Loucy (cell line): ENCODE measurements around the gene NR3C2.

Source experiments
- H2AFZ ChIP-seq: fragments of 200-600 bp; sonication (generic); 2 replicates; pipeline ENCODE4 v1.6.0; 2016; ENCODE audit warnings: antibody characterized with exemption, mild to moderate bottlenecking, low read length, moderate library complexity
- H3F3A ChIP-seq: fragments of 200-600 bp; 2 replicates; pipeline ENCODE4 v1.6.0; 2016; ENCODE audit warnings: antibody characterized with exemption, low read depth, mild to moderate bottlenecking
- H3K27me3 ChIP-seq: fragments of 200-600 bp; sonication (generic); 2 replicates; pipeline ENCODE4 v1.6.1; 2014; ENCODE audit warnings: low read length, mild to moderate bottlenecking; ENCODE audit not compliant: insufficient read depth, poor library complexity, severe bottlenecking
- H3K36me3 ChIP-seq: fragments of 200-600 bp; sonication (generic); 2 replicates; pipeline ENCODE4 v1.6.1; 2016; ENCODE audit warnings: low read length; ENCODE audit not compliant: insufficient read depth
- H3K4me1 ChIP-seq: fragments of 200-600 bp; sonication (generic); 2 replicates; pipeline ENCODE4 v1.5.1; 2014; ENCODE audit warnings: low read length, mild to moderate bottlenecking; ENCODE audit not compliant: insufficient read depth, poor library complexity, severe bottlenecking
- H3K4me2 ChIP-seq: fragments of 200-600 bp; sonication (generic); 2 replicates; pipeline ENCODE4 v1.6.0; 2014; ENCODE audit warnings: antibody characterized with exemption, low read length, low read depth, mild to moderate bottlenecking; ENCODE audit not compliant: poor library complexity, severe bottlenecking
- H3K4me3 ChIP-seq: fragments of 200-600 bp; sonication (generic); 2 replicates; pipeline ENCODE4 v1.5.1; 2014; ENCODE audit warnings: low read length, mild to moderate bottlenecking, mixed read lengths; ENCODE audit not compliant: poor library complexity, severe bottlenecking
- H3K79me2 ChIP-seq: fragments of 200-600 bp; sonication (generic); 2 replicates; pipeline ENCODE4 v1.6.1; 2014; ENCODE audit warnings: low read length; ENCODE audit not compliant: insufficient read depth
- H3K9ac ChIP-seq: fragments of 200-600 bp; sonication (generic); 2 replicates; pipeline ENCODE4 v1.6.0; 2014; ENCODE audit warnings: mild to moderate bottlenecking, low read depth, low read length, moderate library complexity; ENCODE audit not compliant: poor library complexity, severe bottlenecking
- H3K9me2 ChIP-seq: fragments of 200-600 bp; sonication (generic); replicated peaks from 2 replicates; pipeline ENCODE4 v1.6.1; 2016; ENCODE audit warnings: low read depth, low read length, mixed read lengths
- H3K9me3 ChIP-seq: fragments of 200-600 bp; sonication (generic); 2 replicates; pipeline ENCODE4 v1.6.1; 2014; ENCODE audit warnings: mild to moderate bottlenecking, antibody characterized with exemption, low read length, low read depth; ENCODE audit not compliant: insufficient read depth
- H4K20me1 ChIP-seq: fragments of 200-600 bp; sonication (generic); 2 replicates; pipeline ENCODE4 v1.6.0; 2014; ENCODE audit warnings: antibody characterized with exemption, low read length, mild to moderate bottlenecking; ENCODE audit not compliant: insufficient read depth, poor library complexity, severe bottlenecking
- EZH2phosphoT487 ChIP-seq: fragments of 200-600 bp; IDR thresholded peaks from 2 replicates; pipeline ENCODE4 v1.6.1; 2018; ENCODE audit warnings: antibody characterized with exemption, mild to moderate bottlenecking, moderate library complexity, borderline replicate concordance
- TF ChIP-seq, protein P1 (sequence below): fragments of 200-600 bp; sonication (generic); conservative IDR thresholded peaks from 2 replicates; pipeline ENCODE4 v1.5.1; 2014; ENCODE audit warnings: mild to moderate bottlenecking, antibody characterized with exemption, low read length

Gene NR3C2

DNA sequence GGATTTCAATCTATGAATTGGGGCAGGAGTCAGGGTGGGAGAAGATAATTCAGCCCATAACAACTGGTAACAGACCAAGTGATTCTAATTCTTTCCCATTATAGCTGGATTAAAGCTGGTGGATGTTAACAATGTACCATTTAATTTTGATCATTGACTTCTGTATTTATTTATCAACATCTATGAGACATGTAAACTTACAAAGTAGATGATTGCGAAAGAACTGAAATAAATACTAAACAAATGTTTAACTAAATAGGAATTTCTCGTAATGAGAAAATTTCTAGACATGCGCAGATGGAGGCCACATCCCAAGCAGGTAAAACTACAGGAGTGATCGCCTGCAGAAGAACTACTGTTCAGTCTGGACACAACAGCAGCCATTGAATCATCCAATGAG is 107.1 kb downstream of the NR3C2 start:
- H3K27me3 ChIP-seq, result no peaks in the 10 kb centered on the region
- no peaks in the 10 kb centered on the region for H3K9me3 ChIP-seq
- no peaks in the 10 kb centered on the region for H3K4me1 ChIP-seq
- H2AFZ ChIP-seq, result no peak overlapping the region
- H3K4me3 ChIP-seq, result no peak overlapping the region
- TF ChIP-seq, protein P1, sequence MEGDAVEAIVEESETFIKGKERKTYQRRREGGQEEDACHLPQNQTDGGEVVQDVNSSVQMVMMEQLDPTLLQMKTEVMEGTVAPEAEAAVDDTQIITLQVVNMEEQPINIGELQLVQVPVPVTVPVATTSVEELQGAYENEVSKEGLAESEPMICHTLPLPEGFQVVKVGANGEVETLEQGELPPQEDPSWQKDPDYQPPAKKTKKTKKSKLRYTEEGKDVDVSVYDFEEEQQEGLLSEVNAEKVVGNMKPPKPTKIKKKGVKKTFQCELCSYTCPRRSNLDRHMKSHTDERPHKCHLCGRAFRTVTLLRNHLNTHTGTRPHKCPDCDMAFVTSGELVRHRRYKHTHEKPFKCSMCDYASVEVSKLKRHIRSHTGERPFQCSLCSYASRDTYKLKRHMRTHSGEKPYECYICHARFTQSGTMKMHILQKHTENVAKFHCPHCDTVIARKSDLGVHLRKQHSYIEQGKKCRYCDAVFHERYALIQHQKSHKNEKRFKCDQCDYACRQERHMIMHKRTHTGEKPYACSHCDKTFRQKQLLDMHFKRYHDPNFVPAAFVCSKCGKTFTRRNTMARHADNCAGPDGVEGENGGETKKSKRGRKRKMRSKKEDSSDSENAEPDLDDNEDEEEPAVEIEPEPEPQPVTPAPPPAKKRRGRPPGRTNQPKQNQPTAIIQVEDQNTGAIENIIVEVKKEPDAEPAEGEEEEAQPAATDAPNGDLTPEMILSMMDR, result no peak
- no peak for TF ChIP-seq EZH2phosphoT487
- no peak overlapping the region for H3K4me2 ChIP-seq
- H3F3A ChIP-seq, result no peaks in the 10 kb centered on the region
- H3K36me3 ChIP-seq, result no peaks in the 10 kb centered on the region
- H3K9me2 ChIP-seq, result no peaks in the 10 kb centered on the region
- no peak overlapping the region for H3K9ac ChIP-seq
- no peaks in the 10 kb centered on the region for H4K20me1 ChIP-seq
- no peaks in the 10 kb centered on the region for H3K79me2 ChIP-seq

DNA sequence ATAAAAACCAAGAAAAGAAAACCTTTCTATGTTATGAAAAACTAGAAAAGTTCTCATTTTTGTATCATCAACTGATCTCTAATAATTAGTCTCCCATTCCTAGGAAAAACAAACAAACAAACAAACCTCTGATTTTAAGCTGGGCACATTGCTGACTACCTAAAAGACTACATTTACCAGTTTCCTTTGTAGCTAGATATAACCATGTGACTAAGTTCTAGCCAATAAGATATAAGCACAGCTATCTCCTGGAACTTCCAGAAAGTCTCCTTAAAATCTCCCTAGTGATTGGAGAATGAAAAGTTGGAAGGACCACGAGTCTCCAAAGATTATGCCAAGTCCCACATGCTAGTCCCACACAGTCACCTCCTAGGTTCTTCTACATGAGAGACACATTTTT is 108.9 kb downstream of the NR3C2 start:
- TF ChIP-seq, protein P1, result no peak
- TF ChIP-seq EZH2phosphoT487, result no peak
- no peaks in the 10 kb centered on the region for H3K4me1 ChIP-seq

DNA sequence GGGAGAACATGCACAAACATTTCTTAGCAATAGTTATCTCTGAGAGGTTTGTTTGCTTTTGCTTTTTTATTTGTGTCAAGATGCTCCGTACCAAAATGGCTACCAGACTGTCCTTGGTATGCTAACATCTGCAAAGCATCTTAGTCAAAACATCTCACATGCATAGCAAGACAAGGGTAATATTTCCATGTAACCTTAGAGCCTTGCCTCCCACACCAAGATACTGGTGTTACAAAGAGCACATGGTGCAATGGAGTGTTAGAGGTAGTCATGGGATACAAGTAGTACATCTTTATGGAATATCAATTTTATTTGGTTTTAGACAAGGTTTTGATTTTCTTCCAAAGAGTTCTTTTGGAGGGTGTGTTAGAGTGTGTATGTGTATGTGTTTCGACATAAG is 109.7 kb downstream of the NR3C2 start:
- Histone ChIP-seq H3K9ac (no peak overlapping the region), H3K4me3 (no peak overlapping the region), H2AFZ (no peak overlapping the region), H3K79me2 (no peaks in the 10 kb centered on the region), H3K36me3 (no peaks in the 10 kb centered on the region), H4K20me1 (no peaks in the 10 kb centered on the region), H3F3A (no peaks in the 10 kb centered on the region), H3K9me2 (no peaks in the 10 kb centered on the region), H3K27me3 (no peaks in the 10 kb centered on the region), H3K9me3 (no peaks in the 10 kb centered on the region), H3K4me1 (no peaks in the 10 kb centered on the region), H3K4me2 (no peak overlapping the region)
- TF ChIP-seq, protein P1, result no peak
- no peak for TF ChIP-seq EZH2phosphoT487

More for the DNA sequence above, 108.9 kb downstream of the NR3C2 start:
- no peaks in the 10 kb centered on the region for H3K79me2 ChIP-seq
- H4K20me1 ChIP-seq, result no peaks in the 10 kb centered on the region
- H3K9ac ChIP-seq, result no peak overlapping the region
- H3K36me3 ChIP-seq, result no peaks in the 10 kb centered on the region
- no peaks in the 10 kb centered on the region for H3K27me3 ChIP-seq
- no peaks in the 10 kb centered on the region for H3K9me2 ChIP-seq
- no peaks in the 10 kb centered on the region for H3F3A ChIP-seq
- no peak overlapping the region for H3K4me2 ChIP-seq
- H2AFZ ChIP-seq, result no peak overlapping the region
- H3K4me3 ChIP-seq, result no peak overlapping the region
- no peaks in the 10 kb centered on the region for H3K9me3 ChIP-seq
